DND-41 (cell line): ENCODE data around the gene PDCD1LG2.

Experiments used
- ATAC-seq: fragments of 200-7000 bp; cut with Tn5 transposase; 3 replicates; pipeline ENCODE4 v1.9.1; 2021; ENCODE audit warnings: low read depth; ENCODE audit not compliant: insufficient read depth
- DNase-seq: peaks from one replicate; pipeline ENCODE4 v3.0.0-alpha.2; 2020
- H2AFZ ChIP-seq: 2 replicates; pipeline ENCODE4 v1.6.0; 2012; ENCODE audit warnings: low read depth, low read length
- H3K27ac ChIP-seq: 2 replicates; pipeline ENCODE4 v1.5.1; 2012; ENCODE audit warnings: low read length, inconsistent platforms
- H3K27me3 ChIP-seq: fragments of 200-600 bp; sonication (generic); 2 replicates; pipeline ENCODE4 v1.6.0; 2012; ENCODE audit warnings: low read length, mild to moderate bottlenecking, inconsistent platforms; ENCODE audit not compliant: insufficient read depth, poor library complexity
- H3K36me3 ChIP-seq: 2 replicates; pipeline ENCODE4 v1.5.1; 2012; ENCODE audit warnings: low read length, inconsistent platforms; ENCODE audit not compliant: insufficient read depth
- H3K4me1 ChIP-seq: 2 replicates; pipeline ENCODE4 v1.5.1; 2012; ENCODE audit warnings: mild to moderate bottlenecking, low read length; ENCODE audit not compliant: insufficient read depth
- H3K4me2 ChIP-seq: 2 replicates; pipeline ENCODE4 v1.6.0; 2012; ENCODE audit warnings: mild to moderate bottlenecking, moderate library complexity, low read length, inconsistent platforms; ENCODE audit not compliant: insufficient read depth
- H3K4me3 ChIP-seq, 2 experiments: fragments of 200-600 bp in 1 of 2; shearing (Covaris generic) in 1 of 2; 2 replicates each; pipeline ENCODE4 v1.5.1; 2012 to 2016; ENCODE audit warnings: inconsistent platforms in 2 of 2, low read length in 2 of 2, mild to moderate bottlenecking in 2 of 2, low read depth in 1 of 2, moderate library complexity in 1 of 2
- H3K79me2 ChIP-seq: 2 replicates; pipeline ENCODE4 v1.6.0; 2012; ENCODE audit warnings: low read length, inconsistent platforms; ENCODE audit not compliant: insufficient read depth
- H3K9ac ChIP-seq: 2 replicates; pipeline ENCODE4 v1.6.0; 2012; ENCODE audit warnings: low read depth, mild to moderate bottlenecking, inconsistent platforms, low read length, moderate library complexity
- H3K9me3 ChIP-seq: 2 replicates; pipeline ENCODE4 v1.5.1; 2012; ENCODE audit warnings: low read length, moderate library complexity, mild to moderate bottlenecking, inconsistent platforms; ENCODE audit not compliant: insufficient read depth, severe bottlenecking
- H4K20me1 ChIP-seq: 2 replicates; pipeline ENCODE4 v1.6.0; 2012; ENCODE audit warnings: low read length; ENCODE audit not compliant: insufficient read depth
- CTCF ChIP-seq: IDR thresholded peaks from 2 replicates; pipeline ENCODE4 v1.5.1; 2012; ENCODE audit warnings: borderline replicate concordance, low read length, moderate library complexity, mild to moderate bottlenecking; ENCODE audit not compliant: poor library complexity, severe bottlenecking; ENCODE audit errors: extremely low read depth
- EZH2 ChIP-seq: IDR thresholded peaks from 3 replicates; pipeline ENCODE4 v1.6.1; 2012; ENCODE audit warnings: borderline replicate concordance, low read depth, mild to moderate bottlenecking, moderate library complexity, low read length, inconsistent platforms; ENCODE audit not compliant: severe bottlenecking

The PDCD1LG2 gene

GRCh38 chr9:5563417-5563815 is 53.1 kb downstream of the PDCD1LG2 start:
- Histone ChIP-seq H3K36me3 (no peaks in the 10 kb centered on the region), H3K4me3 (no peak overlapping the region), H3K27me3 (no peaks in the 10 kb centered on the region), H3K4me2 (no peak overlapping the region), H4K20me1 (no peaks in the 10 kb centered on the region), H3K79me2 (no peaks in the 10 kb centered on the region), H3K9ac (no peak overlapping the region), H3K4me1 (0 out of 2 replicates have a peak, but pooled peaks cover 2% of the 10 kb centered on the region), H3K9me3 (no peaks in the 10 kb centered on the region), H2AFZ (no peak overlapping the region), H3K27ac (no peak overlapping the region)
- ATAC-seq: no peak
- DNase-seq: no peak
- TF ChIP-seq EZH2 (no peak), CTCF (no peak)

GRCh38 chr9:5563886-5564285 is 53.6 kb downstream of the PDCD1LG2 start:
- H3K79me2 ChIP-seq: no peaks in the 10 kb centered on the region
- no peak overlapping the region for H3K27ac ChIP-seq
- no peaks in the 10 kb centered on the region for H3K27me3 ChIP-seq
- no peak overlapping the region for H3K4me2 ChIP-seq
- no peaks in the 10 kb centered on the region for H3K9me3 ChIP-seq
- no peak overlapping the region for H3K9ac ChIP-seq
- H3K4me3 ChIP-seq: no peak overlapping the region
- no peaks in the 10 kb centered on the region for H3K4me1 ChIP-seq
- no peak for TF ChIP-seq CTCF
- no peak for TF ChIP-seq EZH2
- no peak overlapping the region for H2AFZ ChIP-seq
- DNase-seq (no peak), ATAC-seq (no peak)
- H4K20me1 ChIP-seq: no peaks in the 10 kb centered on the region
- no peaks in the 10 kb centered on the region for H3K36me3 ChIP-seq

- no peak overlapping the region for H3K27ac ChIP-seq
- no peaks in the 10 kb centered on the region for H3K79me2 ChIP-seq
- no peak overlapping the region for H3K9ac ChIP-seq
- H2AFZ ChIP-seq: no peak overlapping the region
- no peak for TF ChIP-seq EZH2
- no peak for TF ChIP-seq CTCF
- H3K36me3 ChIP-seq: no peaks in the 10 kb centered on the region
- H3K4me2 ChIP-seq: no peak overlapping the region
- no peaks in the 10 kb centered on the region for H3K27me3 ChIP-seq
- H3K4me3 ChIP-seq: no peak overlapping the region
- ATAC-seq (no peak), DNase-seq (no peak)
- H3K9me3 ChIP-seq: no peaks in the 10 kb centered on the region
- H3K4me1 ChIP-seq: no peaks in the 10 kb centered on the region
- H4K20me1 ChIP-seq: no peaks in the 10 kb centered on the region
Measured at GRCh38 chr9:5566054-5566618, 55.8 kb downstream of the PDCD1LG2 start.
